ENCODE data around the gene CDH13.

DNA sequence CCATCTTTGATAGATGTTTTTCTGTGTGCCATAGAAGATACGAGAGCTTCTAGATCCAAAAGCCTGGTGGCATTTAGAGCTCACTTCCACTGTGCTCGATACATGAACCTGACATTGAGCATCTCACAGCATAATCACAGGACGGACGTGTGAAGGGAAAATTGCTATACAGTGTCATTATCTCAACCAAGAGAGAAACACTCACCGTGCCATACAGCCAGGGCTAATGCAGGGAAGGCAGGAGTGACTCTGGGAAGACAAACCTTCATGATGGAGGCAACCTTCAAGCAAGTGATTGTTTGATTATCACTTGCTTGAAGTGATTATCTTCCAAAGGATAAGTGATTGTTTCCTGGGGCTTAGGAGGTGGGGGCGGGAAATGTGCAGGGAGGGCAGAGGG lies 962.8 kb downstream of the CDH13 start:
- TF ChIP-seq, protein P1, sequence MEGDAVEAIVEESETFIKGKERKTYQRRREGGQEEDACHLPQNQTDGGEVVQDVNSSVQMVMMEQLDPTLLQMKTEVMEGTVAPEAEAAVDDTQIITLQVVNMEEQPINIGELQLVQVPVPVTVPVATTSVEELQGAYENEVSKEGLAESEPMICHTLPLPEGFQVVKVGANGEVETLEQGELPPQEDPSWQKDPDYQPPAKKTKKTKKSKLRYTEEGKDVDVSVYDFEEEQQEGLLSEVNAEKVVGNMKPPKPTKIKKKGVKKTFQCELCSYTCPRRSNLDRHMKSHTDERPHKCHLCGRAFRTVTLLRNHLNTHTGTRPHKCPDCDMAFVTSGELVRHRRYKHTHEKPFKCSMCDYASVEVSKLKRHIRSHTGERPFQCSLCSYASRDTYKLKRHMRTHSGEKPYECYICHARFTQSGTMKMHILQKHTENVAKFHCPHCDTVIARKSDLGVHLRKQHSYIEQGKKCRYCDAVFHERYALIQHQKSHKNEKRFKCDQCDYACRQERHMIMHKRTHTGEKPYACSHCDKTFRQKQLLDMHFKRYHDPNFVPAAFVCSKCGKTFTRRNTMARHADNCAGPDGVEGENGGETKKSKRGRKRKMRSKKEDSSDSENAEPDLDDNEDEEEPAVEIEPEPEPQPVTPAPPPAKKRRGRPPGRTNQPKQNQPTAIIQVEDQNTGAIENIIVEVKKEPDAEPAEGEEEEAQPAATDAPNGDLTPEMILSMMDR (IDR thresholded peaks at IDR 0.05 in 4 of 5, conservative IDR thresholded peaks at IDR 0.05 in 1 of 5) = no peak
- no peak for TF ChIP-seq POLR2A (IDR thresholded peaks at IDR 0.05)
